Activated CD8-positive, alpha-beta memory T cell treated with anti-CD3 and anti-CD28 coated beads, Interleukin-2, amount 50 U/mL, for 4 hours (primary cell): ENCODE data around the gene GDF11.
A peak's percentile ranks its signal among the peaks of the same experiment; 100 is the strongest.

Experiments
- DNase-seq: peaks from one replicate; pipeline ENCODE4 v3.0.0-alpha.2; 2020

Gene GDF11

GRCh38 chr12:55707841-55708694 is 34.9 kb upstream of the GDF11 start, which contains the start of gene ITGA7:
ITGA7 (minus strand) TSS chr12:55707904; CDS start chr12:55707682, 222 bp downstream.
- peak; percentile 69 for DNase-seq

GRCh38 chr12:55708695-55709233 is 34.2 kb upstream of the GDF11 start:
- no peak for DNase-seq

- DNase-seq = no peak
Measured at GRCh38 chr12:55711786-55712553, 31.0 kb upstream of the GDF11 start.

- DNase-seq = no peak
Measured at GRCh38 chr12:55712700-55713415, 30.1 kb upstream of the GDF11 start.

- no peak for DNase-seq
Measured at GRCh38 chr12:55713721-55714120, 29.2 kb upstream of the GDF11 start.

GRCh38 chr12:55715169-55715764 is 27.7 kb upstream of the GDF11 start:
- DNase-seq = no peak

GRCh38 chr12:55715833-55716581 is 26.9 kb upstream of the GDF11 start, which contains the start of gene BLOC1S1:
BLOC1S1 (plus strand) TSS chr12:55716046; CDS start chr12:55716052, 6 bp downstream.
- peak; percentile 91 for DNase-seq

GRCh38 chr12:55716582-55716957 is 26.4 kb upstream of the GDF11 start:
- no peak for DNase-seq

GRCh38 chr12:55717011-55718007 is 25.6 kb upstream of the GDF11 start:
- no peak for DNase-seq

GRCh38 chr12:55718015-55718414 is 24.9 kb upstream of the GDF11 start:
- no peak for DNase-seq

GRCh38 chr12:55718624-55719275 is 24.2 kb upstream of the GDF11 start:
- DNase-seq = no peak

- DNase-seq = no peak
Measured at GRCh38 chr12:55719371-55719770, 23.6 kb upstream of the GDF11 start.

GRCh38 chr12:55720071-55720564 is 22.8 kb upstream of the GDF11 start, which contains the start of gene RDH5:
RDH5 (plus strand) TSS chr12:55720393; CDS start chr12:55721185, 792 bp downstream.
- DNase-seq = no peak

GRCh38 chr12:55720894-55721444 is 22.0 kb upstream of the GDF11 start:
- no peak for DNase-seq

- no peak for DNase-seq
Measured at GRCh38 chr12:55721601-55722213, 21.2 kb upstream of the GDF11 start.

- no peak for DNase-seq
Measured at GRCh38 chr12:55722948-55723347, 20.0 kb upstream of the GDF11 start.

- no peak for DNase-seq
Measured at GRCh38 chr12:55723516-55724225, 19.3 kb upstream of the GDF11 start.
